Breast epithelium (tissue), 4 donors: ENCODE data around the gene DAPK3. TPM values are rescaled to one million over a fixed set of nuclear protein-coding genes. Genes with fewer than 3 reads are reported as not detected.

Source experiments
- DNase-seq, 2 donors: peaks; one replicate each; pipeline ENCODE4 v3.0.0-alpha.2; 2019; ENCODE audit warnings: low spot score in 2 of 2
- H3K27ac ChIP-seq, 2 donors: fragments of 200-600 bp; sonication (generic) in 1 of 2; one replicate each; pipeline ENCODE4 v1.5.1; 2016 to 2019; ENCODE audit warnings: mild to moderate bottlenecking in 1 of 2
- H3K27me3 ChIP-seq, 2 donors: fragments of 200-600 bp; sonication (generic) in 1 of 2; one replicate each; pipeline versions ENCODE4 v1.5.1 to v1.6.0; 2017 to 2019; ENCODE audit warnings: control low read depth in 1 of 2, mild to moderate bottlenecking in 1 of 2
- H3K36me3 ChIP-seq: fragments of 200-600 bp; one replicate; pipeline ENCODE4 v1.5.1; 2019
- H3K4me1 ChIP-seq, 2 donors: fragments of 200-600 bp; sonication (generic); one replicate each; pipeline ENCODE4 v1.5.1; 2016 to 2019; ENCODE audit warnings: control low read depth in 1 of 2
- H3K4me3 ChIP-seq, 3 donors: fragments of 200-600 bp; sonication (generic); 1 replicate in 2 of 3; 2 replicates in 1 of 3; pipeline ENCODE4 v1.5.1; 2016 to 2019; ENCODE audit warnings: mild to moderate bottlenecking in 3 of 3, moderate library complexity in 2 of 3
- H3K9me3 ChIP-seq, 2 donors: fragments of 200-600 bp; sonication (generic) in 1 of 2; one replicate each; pipeline ENCODE4 v1.5.1; 2016 to 2019; ENCODE audit warnings: control low read depth in 1 of 2
- POLR2A ChIP-seq: fragments of 450-650 bp; IDR thresholded peaks from one replicate; pipeline ENCODE4 v1.6.1; 2016; ENCODE audit warnings: antibody characterized with exemption, mild to moderate bottlenecking, moderate library complexity
- POLR2AphosphoS5 ChIP-seq, 3 donors: sonication (generic); formaldehyde crosslinking; IDR thresholded peaks; one replicate each; pipeline ENCODE4 v1.6.1; 2017; ENCODE audit warnings: antibody characterized with exemption in 3 of 3
- intact Hi-C: fragments of 100-400 bp; cut with DNase I; formaldehyde crosslinking; loops from one replicate; pipeline ENCODE4 v1.15.1; 2023; ENCODE audit warnings: low total_unique reads
- total RNA-seq, 3 donors: library from RNA; depleted of rRNA; stranded (reverse); fragments of >200 nt; gene quantifications; one replicate each; pipeline ENCODE4 v1.1.0, GENCODE V29; 2016
- TF ChIP-seq, protein P1 (sequence below), 3 donors: fragments of 450-650 bp; IDR thresholded peaks; one replicate each; pipeline ENCODE4 v1.5.1; 2016 to 2017; ENCODE audit warnings: antibody characterized with exemption in 3 of 3, mild to moderate bottlenecking in 3 of 3, moderate library complexity in 3 of 3

The DAPK3 gene
- total RNA-seq, 3 donors from 2014 or later = 60.3 to 68.6 (median 62.6) TPM

DNA sequence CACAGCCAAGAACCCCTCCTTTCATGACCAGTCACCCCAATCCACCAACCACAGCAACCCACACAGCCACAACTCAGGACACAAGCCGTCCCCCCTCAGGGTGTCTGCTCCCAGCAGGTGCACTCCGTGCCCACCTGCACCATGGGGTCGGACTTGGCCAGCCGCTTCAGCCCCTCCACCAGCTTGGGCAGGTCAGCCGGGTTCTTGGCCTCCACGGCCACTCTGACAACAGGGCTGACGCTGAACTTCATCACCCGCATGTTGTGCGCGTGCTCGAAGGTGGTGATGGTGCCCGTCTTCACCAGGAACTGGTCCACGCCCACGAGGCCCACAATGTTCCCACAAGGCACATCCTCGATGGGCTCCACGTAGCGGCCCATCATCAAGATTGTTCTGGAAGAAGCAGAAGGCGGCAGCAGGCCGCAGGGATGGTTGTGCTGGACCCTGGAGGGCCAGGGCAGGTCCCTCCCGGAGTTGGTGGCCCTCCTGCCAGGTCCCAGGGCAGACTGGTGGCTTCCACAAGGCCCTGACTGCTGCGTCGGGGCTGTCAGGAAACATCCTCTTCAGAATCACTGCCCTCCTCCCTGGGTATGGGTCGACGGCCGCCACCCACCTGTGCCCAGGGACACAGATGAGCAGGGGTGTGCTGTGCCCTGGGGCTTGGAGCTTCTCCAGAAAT lies 8.9 kb upstream of the DAPK3 start:
- DNase-seq = peak in 1 of 2 donors; percentile 22
- no peak overlapping the region for H3K27ac ChIP-seq
- peaks cover 45% of the 10 kb centered on the region for H3K36me3 ChIP-seq
- TF ChIP-seq POLR2A (no peak), POLR2AphosphoS5 (IDR thresholded peaks at IDR 0.05) (peak in 1 of 3 donors; percentile 11)
- H3K4me3 ChIP-seq = no peak overlapping the region
- H3K27me3 ChIP-seq = no peaks in the 10 kb centered on the region
- H3K4me1 ChIP-seq = peaks cover 10 to 15% of the 10 kb centered on the region in 2 donors
- no peaks in the 10 kb centered on the region for H3K9me3 ChIP-seq
- intact Hi-C loops = loop anchor here (5.0 kb wide), 1 partner anchor 82 kb away; no protein-coding TSS in a partner anchor

DNA sequence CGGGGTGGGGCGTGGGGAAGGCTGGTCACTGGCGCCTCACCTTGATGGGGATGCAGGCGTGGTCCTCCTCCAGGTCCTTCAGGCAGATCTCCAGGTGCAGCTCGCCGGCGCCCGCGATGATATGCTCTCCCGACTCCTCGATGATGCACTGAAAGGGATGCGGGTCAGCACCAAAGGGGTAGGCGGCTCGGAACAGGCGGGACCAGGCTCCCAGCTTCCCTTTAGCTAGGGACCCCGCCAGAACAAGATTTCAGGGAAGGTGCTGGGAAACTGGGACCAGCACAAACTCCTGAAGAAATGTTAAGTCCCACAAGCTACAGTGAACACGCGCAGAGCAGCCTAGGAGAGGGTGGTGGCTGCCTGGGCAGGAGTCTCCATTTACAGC lies 8.4 kb upstream of the DAPK3 start:
- intact Hi-C loops = no loop called here
- Histone ChIP-seq H3K4me3 (no peak overlapping the region), H3K27me3 (no peaks in the 10 kb centered on the region), H3K9me3 (no peaks in the 10 kb centered on the region), H3K36me3 (peaks cover 45% of the 10 kb centered on the region), H3K27ac (no peak overlapping the region), H3K4me1 (peaks cover 10 to 15% of the 10 kb centered on the region in 2 donors)
- DNase-seq = peak in 1 of 2 donors; percentile 27
- no peak for TF ChIP-seq POLR2AphosphoS5 (IDR thresholded peaks at IDR 0.05)
- TF ChIP-seq, protein P1, sequence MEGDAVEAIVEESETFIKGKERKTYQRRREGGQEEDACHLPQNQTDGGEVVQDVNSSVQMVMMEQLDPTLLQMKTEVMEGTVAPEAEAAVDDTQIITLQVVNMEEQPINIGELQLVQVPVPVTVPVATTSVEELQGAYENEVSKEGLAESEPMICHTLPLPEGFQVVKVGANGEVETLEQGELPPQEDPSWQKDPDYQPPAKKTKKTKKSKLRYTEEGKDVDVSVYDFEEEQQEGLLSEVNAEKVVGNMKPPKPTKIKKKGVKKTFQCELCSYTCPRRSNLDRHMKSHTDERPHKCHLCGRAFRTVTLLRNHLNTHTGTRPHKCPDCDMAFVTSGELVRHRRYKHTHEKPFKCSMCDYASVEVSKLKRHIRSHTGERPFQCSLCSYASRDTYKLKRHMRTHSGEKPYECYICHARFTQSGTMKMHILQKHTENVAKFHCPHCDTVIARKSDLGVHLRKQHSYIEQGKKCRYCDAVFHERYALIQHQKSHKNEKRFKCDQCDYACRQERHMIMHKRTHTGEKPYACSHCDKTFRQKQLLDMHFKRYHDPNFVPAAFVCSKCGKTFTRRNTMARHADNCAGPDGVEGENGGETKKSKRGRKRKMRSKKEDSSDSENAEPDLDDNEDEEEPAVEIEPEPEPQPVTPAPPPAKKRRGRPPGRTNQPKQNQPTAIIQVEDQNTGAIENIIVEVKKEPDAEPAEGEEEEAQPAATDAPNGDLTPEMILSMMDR (IDR thresholded peaks at IDR 0.05) = no peak
- no peak for TF ChIP-seq POLR2A

DNA sequence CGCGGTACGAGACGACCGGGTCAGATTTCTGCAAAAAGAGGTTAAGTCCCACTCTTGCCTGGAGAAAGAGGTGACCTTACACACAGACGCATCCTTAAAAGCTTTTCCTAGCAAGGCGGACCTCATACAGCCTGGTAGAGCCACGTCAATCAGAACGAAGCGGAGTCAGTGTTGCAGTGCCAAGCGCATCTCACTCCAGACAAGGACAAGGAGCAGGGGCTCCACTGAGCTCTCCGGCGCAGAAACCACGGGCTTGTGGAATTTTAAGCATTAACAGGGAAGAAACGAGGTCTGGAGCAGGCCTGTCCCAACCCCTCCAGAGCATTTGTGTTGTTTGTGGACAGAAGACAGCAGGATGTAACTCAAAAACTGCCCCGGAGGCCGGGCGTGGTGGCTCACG lies 7.2 kb upstream of the DAPK3 start:
- intact Hi-C loops = no loop called here
- Histone ChIP-seq H3K27me3 (no peaks in the 10 kb centered on the region), H3K27ac (no peak overlapping the region), H3K4me3 (no peak overlapping the region), H3K9me3 (no peaks in the 10 kb centered on the region), H3K36me3 (peaks cover 42% of the 10 kb centered on the region), H3K4me1 (peaks cover under 1 to 6% of the 10 kb centered on the region in 2 donors)
- DNase-seq = no peak
- TF ChIP-seq POLR2A (no peak), POLR2AphosphoS5 (IDR thresholded peaks at IDR 0.05) (no peak)
- TF ChIP-seq, protein P1 (IDR thresholded peaks at IDR 0.05) = no peak

DNA sequence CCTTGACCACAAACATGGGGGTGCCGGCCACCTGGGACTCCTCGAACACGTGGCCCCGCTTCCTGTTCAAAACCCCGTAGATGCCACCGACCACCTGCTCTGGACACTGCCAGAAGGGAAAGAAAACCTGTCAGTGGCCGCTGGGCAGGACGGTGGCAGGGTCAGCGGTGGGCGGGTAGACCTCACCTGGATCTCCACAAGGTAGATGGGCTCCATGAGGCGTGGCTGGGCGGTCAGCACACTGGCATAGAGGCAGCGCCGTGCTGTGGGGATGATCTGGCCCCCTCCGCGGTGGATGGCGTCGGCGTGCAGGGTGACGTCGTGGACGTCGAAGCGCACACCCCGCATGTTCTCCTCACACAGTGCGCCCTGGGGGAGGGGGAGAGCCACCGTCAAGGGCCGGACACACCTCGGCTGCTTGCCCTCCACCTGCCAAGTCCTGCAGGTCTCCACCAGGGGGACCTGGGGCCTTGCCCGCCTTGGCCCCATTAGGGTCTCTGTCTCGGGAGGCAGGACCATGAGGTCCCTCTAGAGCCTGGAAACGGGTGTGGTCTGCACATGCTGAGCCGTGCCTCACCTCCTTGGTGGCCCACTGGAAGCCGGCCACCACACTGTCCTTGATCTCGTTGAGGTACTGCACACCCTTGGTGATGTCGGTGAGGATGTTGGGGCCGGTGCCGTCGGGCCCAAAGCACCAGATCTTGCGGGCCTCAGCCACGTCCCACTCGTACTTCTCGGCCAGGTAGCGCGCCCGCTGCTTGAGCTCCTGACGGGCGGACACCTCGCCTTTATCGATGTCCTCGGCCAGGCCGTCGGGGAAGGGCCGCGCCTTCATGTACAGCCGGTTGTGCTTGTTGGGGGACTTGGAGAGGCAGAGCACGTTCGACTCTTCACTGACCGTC lies 6.6 kb upstream of the DAPK3 start:
- no peak overlapping the region for H3K27ac ChIP-seq
- DNase-seq = peak in 1 of 2 donors; percentile 23

DNA sequence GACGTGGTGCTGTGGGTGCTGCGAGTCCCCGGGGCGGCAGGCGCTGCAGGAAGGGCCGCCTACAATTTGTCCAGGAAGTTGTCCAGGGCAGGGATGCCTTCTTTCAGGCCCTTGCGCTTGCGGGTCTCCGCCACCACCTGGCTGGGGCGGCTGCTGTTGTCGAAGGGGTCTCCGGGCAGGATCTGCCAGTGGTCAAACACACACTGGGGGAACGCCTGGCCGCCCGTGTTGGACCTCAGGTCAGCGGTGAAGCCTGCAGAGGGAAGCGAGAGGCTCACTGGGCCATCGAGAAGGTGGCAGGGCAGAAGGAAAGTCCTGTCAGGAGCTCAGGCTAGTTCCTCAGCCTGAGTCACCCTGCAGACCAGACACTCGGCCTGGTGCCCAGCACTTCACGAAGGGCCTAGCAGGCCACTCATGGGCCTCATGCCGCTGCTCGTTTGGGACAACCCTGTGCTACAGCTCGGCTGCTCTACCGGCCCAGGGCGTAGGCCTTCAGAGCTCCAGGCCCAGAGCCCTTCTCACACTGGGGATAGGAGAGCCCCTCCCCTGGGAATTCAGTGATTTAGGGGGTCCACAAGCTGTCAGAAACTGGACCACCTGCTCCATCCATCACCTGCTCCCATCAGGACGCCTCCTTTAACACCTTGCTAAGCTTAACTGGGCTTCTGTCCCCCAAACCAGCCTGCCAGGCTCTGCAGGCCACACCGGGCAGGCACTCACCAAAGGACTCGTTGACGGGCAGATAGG lies 5.8 kb upstream of the DAPK3 start:
- no peak overlapping the region for H3K4me3 ChIP-seq
- H3K36me3 ChIP-seq = peaks cover 31% of the 10 kb centered on the region
- H3K9me3 ChIP-seq = no peaks in the 10 kb centered on the region
- intact Hi-C loops = no loop called here
- no peak for TF ChIP-seq POLR2A
- TF ChIP-seq, protein P1 (IDR thresholded peaks at IDR 0.05) = no peak
- TF ChIP-seq POLR2AphosphoS5 (IDR thresholded peaks at IDR 0.05) = no peak
- DNase-seq = peak in 1 of 2 donors; percentile 25
- no peaks in the 10 kb centered on the region for H3K27me3 ChIP-seq
- H3K27ac ChIP-seq = no peak overlapping the region
- no peaks in the 10 kb centered on the region for H3K4me1 ChIP-seq

More for the DNA sequence above, 6.6 kb upstream of the DAPK3 start:
- intact Hi-C loops = no loop called here
- no peaks in the 10 kb centered on the region for H3K4me1 ChIP-seq
- H3K36me3 ChIP-seq = peaks cover 36% of the 10 kb centered on the region
- TF ChIP-seq POLR2A = no peak
- TF ChIP-seq POLR2AphosphoS5 (IDR thresholded peaks at IDR 0.05) = peak in 1 of 3 donors; percentile 23
- TF ChIP-seq, protein P1 (IDR thresholded peaks at IDR 0.05) = peak in 1 of 3 donors; percentile 13
- no peak overlapping the region for H3K4me3 ChIP-seq
- H3K9me3 ChIP-seq = no peaks in the 10 kb centered on the region
- H3K27me3 ChIP-seq = no peaks in the 10 kb centered on the region
